Lower leg skin (tissue), 4 donors: Measurements from ENCODE around the gene EFCAB8. TPM values are rescaled to one million over a fixed set of nuclear protein-coding genes. Genes with fewer than 3 reads are reported as not detected.

Source experiments
- DNase-seq, 2 donors: peaks; one replicate each; pipeline ENCODE4 v3.0.0-alpha.2; 2019; ENCODE audit warnings: low spot score in 2 of 2
- H3K4me3 ChIP-seq: fragments of 200-600 bp; sonication (generic); 2 replicates; pipeline ENCODE4 v1.5.1; 2017; ENCODE audit warnings: mild to moderate bottlenecking, low read depth; ENCODE audit not compliant: poor library complexity, severe bottlenecking
- CTCF ChIP-seq, 3 donors: fragments of 450-650 bp; IDR thresholded peaks; one replicate each; pipeline ENCODE4 v1.5.1; 2016; ENCODE audit warnings: antibody characterized with exemption in 3 of 3, mild to moderate bottlenecking in 3 of 3, moderate library complexity in 2 of 3
- POLR2A ChIP-seq, 2 donors: fragments of 450-650 bp; IDR thresholded peaks; one replicate each; pipeline ENCODE4 v1.6.1; 2016 to 2017; ENCODE audit warnings: antibody characterized with exemption in 2 of 2, mild to moderate bottlenecking in 1 of 2, moderate library complexity in 1 of 2
- WGBS, 2 donors: methylation state at CpG; one replicate each; pipeline ENCODE4 v1.1.5; 2018; 5-methylcytosine and 5-hydroxymethylcytosine counted together
- intact Hi-C: fragments of 100-400 bp; cut with DNase I; formaldehyde crosslinking; loops from one replicate; pipeline ENCODE4 v1.15.0; 2023; ENCODE audit warnings: low total_unique reads
- total RNA-seq, 4 donors: library from RNA; depleted of rRNA; stranded (reverse); fragments of >200 nt; gene quantifications; one replicate each; pipeline ENCODE4 v1.1.0, GENCODE V29; 2016

EFCAB8 gene
- total RNA-seq, 4 donors from 2014 or later, result not detected

DNA sequence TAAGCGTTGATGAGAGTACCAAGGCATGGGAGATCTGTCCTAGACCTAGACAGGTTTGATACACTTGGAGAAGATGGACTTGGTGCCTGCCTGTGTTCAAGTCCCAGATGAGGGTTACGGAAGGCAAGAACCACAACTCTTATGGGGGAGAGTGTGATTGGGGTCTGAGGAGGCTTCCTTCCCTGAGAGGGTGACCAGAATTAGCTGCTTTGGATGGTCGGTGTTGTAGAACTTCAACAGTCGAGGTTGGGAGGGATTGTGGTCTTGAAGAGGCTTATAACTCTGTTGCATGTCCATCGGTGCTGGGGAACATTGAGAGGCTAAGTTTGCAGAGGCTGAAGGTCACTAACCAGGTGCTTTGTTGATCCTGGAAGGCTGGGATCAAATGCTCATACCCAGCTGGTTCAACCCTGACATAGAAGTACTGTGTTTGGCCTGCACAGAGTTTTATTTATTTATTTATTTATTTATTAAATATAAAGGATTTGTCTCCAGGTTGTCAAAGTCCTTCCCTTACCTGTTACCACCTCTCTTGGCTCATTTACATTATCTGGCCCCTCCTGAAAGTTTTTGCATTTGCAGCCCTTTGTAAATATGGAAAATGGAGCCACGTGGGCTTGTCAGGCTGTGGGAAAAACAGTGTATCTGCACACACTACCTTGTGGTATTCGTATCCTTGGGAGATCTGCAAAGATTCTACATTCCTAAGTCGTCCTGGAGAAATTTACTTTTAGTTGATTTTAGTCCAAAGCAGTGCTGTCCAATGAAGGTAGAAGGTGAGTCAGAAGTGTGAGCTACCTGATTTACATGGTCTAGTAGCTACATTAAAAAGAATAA lies 15.8 kb upstream of the EFCAB8 start:
- WGBS, 2 donors, result 87 to 89% methylated on average over 8 of the region's 8 CpGs
- intact Hi-C loops, result no loop called here

DNA sequence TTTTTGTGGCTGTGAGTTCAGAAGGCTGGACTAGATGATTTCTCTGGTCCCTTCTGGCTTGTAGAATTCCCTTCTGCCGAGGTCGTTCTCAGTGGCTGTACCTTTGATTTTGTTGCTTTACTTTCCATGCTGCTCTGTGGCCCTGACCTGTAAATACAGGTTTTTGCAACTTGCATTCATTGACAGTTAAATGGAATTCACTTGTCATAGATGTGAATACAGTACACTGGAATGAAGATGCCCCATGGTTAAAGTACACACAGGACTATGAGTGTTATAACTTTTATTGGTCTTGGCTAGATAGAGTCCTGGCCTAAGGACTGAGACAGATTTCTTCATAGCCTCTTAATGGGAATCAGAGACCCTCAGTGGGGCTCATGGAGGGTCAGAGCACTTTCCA lies 12.9 kb upstream of the EFCAB8 start:
- 92 to 96% methylated on average over 2 of the region's 2 CpGs for WGBS, 2 donors
- TF ChIP-seq CTCF (IDR thresholded peaks at IDR 0.05) (no peak), POLR2A (IDR thresholded peaks at IDR 0.05) (no peak)
- H3K4me3 ChIP-seq, result no peak overlapping the region
- intact Hi-C loops, result no loop called here
- no peak for DNase-seq

More for the DNA sequence above, 15.8 kb upstream of the EFCAB8 start:
- DNase-seq, result no peak
- TF ChIP-seq CTCF (IDR thresholded peaks at IDR 0.05) (no peak), POLR2A (IDR thresholded peaks at IDR 0.05) (no peak)
- no peak overlapping the region for H3K4me3 ChIP-seq

DNA sequence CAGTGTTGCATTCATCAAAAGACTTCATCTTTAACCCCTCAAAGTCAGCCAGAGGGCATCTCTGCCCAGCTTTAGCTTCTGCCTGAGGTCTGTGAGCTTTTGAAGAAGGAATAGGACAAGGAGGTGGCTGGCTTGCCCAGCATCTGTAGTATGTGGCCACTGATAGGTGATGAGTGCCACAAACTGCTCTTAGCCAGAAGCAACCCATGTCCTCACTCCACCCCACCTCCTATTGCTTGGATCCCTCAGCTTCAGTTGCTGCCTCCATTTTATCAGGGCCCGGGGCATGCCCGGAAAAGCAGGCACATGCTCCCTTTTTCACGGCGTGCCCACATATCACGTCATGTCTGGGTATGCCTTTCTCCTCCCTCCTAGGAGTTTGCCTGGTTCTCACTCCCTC lies 11.9 kb upstream of the EFCAB8 start:
- WGBS, 2 donors, result 65 to 76% methylated on average over 5 of the region's 5 CpGs
- intact Hi-C loops, result no loop called here
- no peak overlapping the region for H3K4me3 ChIP-seq
- no peak for DNase-seq
- no peak for TF ChIP-seq CTCF (IDR thresholded peaks at IDR 0.05)
- no peak for TF ChIP-seq POLR2A (IDR thresholded peaks at IDR 0.05)

DNA sequence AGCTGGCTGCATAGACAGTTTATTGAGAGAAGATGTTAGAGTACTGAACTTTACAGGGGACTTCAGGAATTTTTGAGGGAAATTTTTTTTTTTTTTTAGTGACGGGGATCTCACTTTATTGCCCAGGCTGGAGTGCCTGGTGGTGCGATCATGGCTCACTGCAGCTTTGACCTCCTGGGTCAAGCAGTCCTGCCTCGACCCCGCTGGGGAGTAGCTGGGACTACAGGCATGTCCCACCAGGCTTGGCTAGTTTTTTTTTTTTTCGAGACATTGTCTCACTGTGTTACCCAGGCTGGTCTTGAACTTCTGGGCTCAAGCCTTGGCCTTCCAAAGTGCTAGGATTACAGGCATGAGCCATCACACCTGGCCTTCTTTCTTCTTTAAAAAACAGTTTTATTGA lies 10.8 kb upstream of the EFCAB8 start:
- DNase-seq, result no peak
- intact Hi-C loops, result no loop called here
- TF ChIP-seq CTCF (IDR thresholded peaks at IDR 0.05) (no peak), POLR2A (IDR thresholded peaks at IDR 0.05) (no peak)
- 91 to 96% methylated on average over 5 of the region's 5 CpGs for WGBS, 2 donors
- H3K4me3 ChIP-seq, result no peak overlapping the region

DNA sequence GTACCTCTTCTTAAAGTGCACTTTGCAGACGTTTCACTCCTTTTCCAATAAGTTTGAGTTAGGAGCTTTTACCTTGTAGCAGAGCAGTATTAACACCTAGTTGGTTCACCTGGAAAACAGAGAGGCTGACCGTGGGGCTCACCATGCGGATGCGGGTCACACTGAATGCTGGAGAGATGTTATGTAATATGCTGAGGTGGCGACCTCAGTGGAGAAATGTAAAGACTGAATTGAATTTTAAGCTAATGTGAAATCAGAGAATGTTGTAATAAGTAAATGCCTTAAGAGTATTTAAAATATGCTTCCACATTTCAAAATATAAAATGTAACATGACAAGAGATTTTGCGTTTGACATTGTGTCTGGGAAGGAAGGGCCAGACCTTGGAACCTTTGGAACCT lies 9.9 kb upstream of the EFCAB8 start:
- 92% methylated on average over 6 of the region's 6 CpGs for WGBS, 2 donors
- TF ChIP-seq POLR2A (IDR thresholded peaks at IDR 0.05) (no peak), CTCF (IDR thresholded peaks at IDR 0.05) (no peak)
- DNase-seq, result no peak
- intact Hi-C loops, result no loop called here
- H3K4me3 ChIP-seq, result no peak overlapping the region

DNA sequence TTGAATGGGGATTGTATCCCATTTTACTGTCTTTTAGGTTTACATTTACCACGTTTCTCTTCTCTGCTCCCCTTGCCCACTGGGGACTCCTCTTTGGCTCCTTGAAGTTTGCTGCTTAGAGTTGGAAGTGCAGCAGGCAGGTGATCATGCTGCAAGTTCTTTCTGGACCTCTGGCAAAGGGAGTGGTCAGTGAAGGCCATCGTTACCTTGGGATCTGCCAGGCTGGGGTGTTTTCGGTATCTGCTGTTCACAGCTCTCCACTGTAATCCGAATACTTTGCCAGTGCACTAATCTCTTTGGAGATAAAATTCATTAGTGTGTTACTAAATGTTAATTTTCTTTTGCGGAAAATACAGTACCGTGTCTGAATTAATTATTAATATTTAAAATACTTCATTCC lies 9.1 kb upstream of the EFCAB8 start:
- no peak overlapping the region for H3K4me3 ChIP-seq
- TF ChIP-seq POLR2A (IDR thresholded peaks at IDR 0.05) (no peak), CTCF (IDR thresholded peaks at IDR 0.05) (no peak)
- WGBS, 2 donors, result 88 to 93% methylated on average over 6 of the region's 6 CpGs
- intact Hi-C loops, result no loop called here
- no peak for DNase-seq
